Left cardiac atrium (tissue), 4 donors: ENCODE results near the gene MBL2. TPM values are rescaled to one million over a fixed set of nuclear protein-coding genes. Genes with fewer than 3 reads are reported as not detected.

ENCODE experiments used
- ATAC-seq, 2 donors: fragments of 200-7000 bp; cut with Tn5 transposase; one replicate each; pipeline ENCODE4 v1.9.1; 2020; ENCODE audit warnings: mild to moderate bottlenecking in 2 of 2, moderate library complexity in 2 of 2
- DNase-seq: peaks from one replicate; pipeline ENCODE4 v3.0.0-alpha.2; 2020
- intact Hi-C, 2 donors: fragments of 100-400 bp; cut with DNase I; formaldehyde crosslinking; loops; one replicate each; pipeline versions ENCODE4 v1.14.1 to v1.15.1; 2022 to 2023
- total RNA-seq, 2 donors: library from RNA; stranded (reverse); fragmentation: NEBNext Ultra II Directional; extraction: Animal tissue kit (Norgen Biotek cat#: 25700); gene quantifications; one replicate each; pipeline ENCODE4 v1.2.1, GENCODE V29; 2021
- donor health status: DM: no; HTN: yes; CAD: no.
- donor health status: DM: no; HTN: yes; CAD: no; lungs with severe emphysema.
- donor health status: DM: yes; HTN: yes; CAD: no.
- donor health status: Dilated cardiomyopathy.

MBL2 gene
- total RNA-seq, 2 donors from 2014 or later = not detected

- intact Hi-C loops = no loop called here
- no peak for DNase-seq
- ATAC-seq = no peak
Observed at GRCh38 chr10:52775132-52775647, 2.6 kb upstream of the MBL2 start.

- DNase-seq (no peak), ATAC-seq (no peak)
- intact Hi-C loops = no loop called here
Observed at GRCh38 chr10:52774600-52775106, 2.1 kb upstream of the MBL2 start.

GRCh38 chr10:52774182-52774581 lies 1.6 kb upstream of the MBL2 start:
- no peak for ATAC-seq

GRCh38 chr10:52771534-52772445 lies 794 bp downstream of the MBL2 start:
- intact Hi-C loops = no loop called here
- no peak for DNase-seq
- no peak for ATAC-seq

More at GRCh38 chr10:52774182-52774581, 1.6 kb upstream of the MBL2 start:
- DNase-seq = no peak
- intact Hi-C loops = no loop called here

GRCh38 chr10:52770904-52771303 lies 1.7 kb downstream of the MBL2 start:
- intact Hi-C loops = no loop called here
- DNase-seq (no peak), ATAC-seq (no peak)

- no peak for DNase-seq
- intact Hi-C loops = no loop called here
- ATAC-seq = no peak
Observed at GRCh38 chr10:52769966-52770365, 2.6 kb downstream of the MBL2 start.

GRCh38 chr10:52768001-52768532 lies 4.5 kb downstream of the MBL2 start:
- DNase-seq (no peak), ATAC-seq (peak in 1 of 2 donors; percentile 40)
- intact Hi-C loops = no loop called here

GRCh38 chr10:52762088-52762487 lies 10.5 kb downstream of the MBL2 start:
- DNase-seq (no peak), ATAC-seq (no peak)
- intact Hi-C loops = no loop called here

GRCh38 chr10:52759154-52759553 lies 13.4 kb downstream of the MBL2 start:
- intact Hi-C loops = no loop called here
- DNase-seq (no peak), ATAC-seq (peak; percentile 49 to 79)

GRCh38 chr10:52758406-52758805 lies 14.2 kb downstream of the MBL2 start:
- ATAC-seq (no peak), DNase-seq (no peak)
- intact Hi-C loops = no loop called here

GRCh38 chr10:52757773-52758172 lies 14.8 kb downstream of the MBL2 start:
- DNase-seq (no peak), ATAC-seq (peak in 1 of 2 donors; percentile 43)
- intact Hi-C loops = no loop called here

- ATAC-seq (no peak), DNase-seq (no peak)
- intact Hi-C loops = no loop called here
Observed at GRCh38 chr10:52756966-52757365, 15.6 kb downstream of the MBL2 start.

- intact Hi-C loops = no loop called here
- ATAC-seq (no peak), DNase-seq (no peak)
Observed at GRCh38 chr10:52756295-52756694, 16.3 kb downstream of the MBL2 start.

GRCh38 chr10:52755297-52756062 lies 17.1 kb downstream of the MBL2 start:
- DNase-seq (no peak), ATAC-seq (peak in 1 of 2 donors; percentile 71)
- intact Hi-C loops = no loop called here

GRCh38 chr10:52752801-52753445 lies 19.7 kb downstream of the MBL2 start:
- ATAC-seq (no peak), DNase-seq (no peak)
- intact Hi-C loops = no loop called here

GRCh38 chr10:52752261-52752660 lies 20.3 kb downstream of the MBL2 start:
- no peak for DNase-seq
- intact Hi-C loops = no loop called here
- ATAC-seq = no peak

- intact Hi-C loops = no loop called here
Observed at GRCh38 chr10:52751337-52751736, 21.2 kb downstream of the MBL2 start.

GRCh38 chr10:52750629-52751028 lies 22.0 kb downstream of the MBL2 start:
- intact Hi-C loops = no loop called here
- DNase-seq = no peak
- no peak for ATAC-seq

More at GRCh38 chr10:52751337-52751736, 21.2 kb downstream of the MBL2 start:
- DNase-seq (no peak), ATAC-seq (no peak)

GRCh38 chr10:52747694-52748093 lies 24.9 kb downstream of the MBL2 start:
- ATAC-seq (no peak), DNase-seq (no peak)
- intact Hi-C loops = no loop called here
